GM12878 (cell line): ENCODE results near the gene SBNO2.

Source experiments
- POLR2A ChIP-seq: IDR thresholded peaks from 2 replicates; pipeline ENCODE4 v1.6.1; 2011; ENCODE audit warnings: low read depth, mild to moderate bottlenecking, low read length
- POLR2AphosphoS2 ChIP-seq: IDR thresholded peaks from 2 replicates; pipeline ENCODE4 v1.6.1; 2011; ENCODE audit warnings: low read depth, mild to moderate bottlenecking, low read length, improper control_type of control experiment, moderate library complexity
- TF ChIP-seq, protein P1 (sequence below): IDR thresholded peaks from 2 replicates; pipeline ENCODE4 v1.6.1; 2011; ENCODE audit warnings: mild to moderate bottlenecking, low read depth, low read length, moderate library complexity; ENCODE audit not compliant: insufficient replicate concordance

DNA sequence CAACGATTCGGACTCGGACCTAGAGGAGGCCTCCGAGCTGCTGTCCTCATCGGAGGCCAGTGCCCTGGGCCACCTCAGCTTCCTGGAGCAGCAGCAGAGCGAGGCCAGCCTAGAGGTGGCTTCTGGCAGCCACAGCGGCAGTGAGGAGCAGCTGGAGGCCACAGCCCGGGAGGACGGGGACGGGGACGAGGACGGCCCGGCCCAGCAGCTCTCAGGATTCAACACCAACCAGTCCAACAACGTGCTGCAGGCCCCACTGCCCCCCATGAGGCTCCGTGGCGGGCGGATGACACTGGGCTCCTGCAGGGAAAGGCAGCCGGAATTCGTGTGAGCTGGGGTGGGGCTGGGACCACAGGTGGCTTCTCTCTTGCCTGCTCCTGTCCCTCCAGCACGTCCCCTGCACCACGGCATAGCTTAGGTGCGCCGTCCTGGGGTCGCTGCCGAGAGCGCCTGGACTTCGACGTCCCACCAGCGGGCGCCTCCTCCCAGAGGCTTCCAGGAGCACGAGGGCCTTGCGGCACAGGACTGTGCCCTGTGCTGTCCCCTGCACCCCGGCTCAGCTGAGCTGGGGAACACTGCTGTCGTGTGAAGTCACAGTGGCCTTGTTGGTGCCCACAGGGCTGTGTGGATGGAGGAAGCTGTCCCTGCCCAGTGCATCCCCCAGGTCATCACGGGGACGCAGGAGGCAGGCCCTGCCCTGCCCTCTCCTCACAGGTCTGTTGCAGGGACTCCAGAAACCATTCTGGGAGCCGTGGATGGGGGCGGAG is 88.2 kb downstream of the SBNO2 start:
- peak; percentile 83 for TF ChIP-seq POLR2A
- TF ChIP-seq POLR2AphosphoS2: peak; percentile 28; the same call in 1 of the 2 replicates
- TF ChIP-seq, protein P1, sequence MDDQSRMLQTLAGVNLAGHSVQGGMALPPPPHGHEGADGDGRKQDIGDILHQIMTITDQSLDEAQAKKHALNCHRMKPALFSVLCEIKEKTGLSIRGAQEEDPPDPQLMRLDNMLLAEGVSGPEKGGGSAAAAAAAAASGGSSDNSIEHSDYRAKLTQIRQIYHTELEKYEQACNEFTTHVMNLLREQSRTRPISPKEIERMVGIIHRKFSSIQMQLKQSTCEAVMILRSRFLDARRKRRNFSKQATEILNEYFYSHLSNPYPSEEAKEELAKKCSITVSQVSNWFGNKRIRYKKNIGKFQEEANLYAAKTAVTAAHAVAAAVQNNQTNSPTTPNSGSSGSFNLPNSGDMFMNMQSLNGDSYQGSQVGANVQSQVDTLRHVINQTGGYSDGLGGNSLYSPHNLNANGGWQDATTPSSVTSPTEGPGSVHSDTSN: no peak
